Tibial nerve (tissue), 4 donors: ENCODE measurements around the gene CRNKL1. TPM values are rescaled to one million over a fixed set of nuclear protein-coding genes. Genes with fewer than 3 reads are reported as not detected.

ENCODE experiments used
- DNase-seq, 2 donors: peaks; one replicate each; pipeline ENCODE4 v3.0.0-alpha.2; 2019; ENCODE audit warnings: low spot score in 2 of 2
- H3K27ac ChIP-seq, 4 donors: fragments of 200-600 bp; sonication (generic) in 3 of 4; one replicate each; pipeline ENCODE4 v1.5.1; 2017 to 2019; ENCODE audit warnings: mild to moderate bottlenecking in 1 of 4
- H3K27me3 ChIP-seq, 2 donors: fragments of 200-600 bp; sonication (generic) in 1 of 2; one replicate each; pipeline versions ENCODE4 v1.5.1 to v1.6.0; 2017 to 2019
- H3K36me3 ChIP-seq, 3 donors: fragments of 200-600 bp; sonication (generic); one replicate each; pipeline ENCODE4 v1.5.1; 2018 to 2019
- H3K4me1 ChIP-seq, 4 donors: fragments of 200-600 bp; sonication (generic) in 3 of 4; one replicate each; pipeline ENCODE4 v1.5.1; 2017 to 2019
- H3K4me3 ChIP-seq, 4 donors: fragments of 200-600 bp; sonication (generic) in 3 of 4; one replicate each; pipeline ENCODE4 v1.5.1; 2017 to 2019; ENCODE audit warnings: mild to moderate bottlenecking in 1 of 4, moderate library complexity in 1 of 4
- H3K9me3 ChIP-seq, 4 donors: fragments of 200-600 bp; sonication (generic) in 3 of 4; one replicate each; pipeline ENCODE4 v1.5.1; 2017 to 2019
- CTCF ChIP-seq, 5 experiments: fragments of 200-600 bp in 3 of 5; fragments of 450-650 bp in 2 of 5; sonication (generic) in 3 of 5; IDR thresholded peaks; one replicate each; pipeline ENCODE4 v1.5.1; 2016 to 2019; ENCODE audit warnings: antibody characterized with exemption in 5 of 5, mild to moderate bottlenecking in 3 of 5, moderate library complexity in 2 of 5
- EP300 ChIP-seq, 2 donors: sonication (generic); formaldehyde crosslinking; IDR thresholded peaks; one replicate each; pipeline ENCODE4 v1.6.1; 2017; ENCODE audit warnings: antibody characterized with exemption in 2 of 2, mild to moderate bottlenecking in 1 of 2
- POLR2A ChIP-seq, 2 donors: fragments of 450-650 bp; IDR thresholded peaks; one replicate each; pipeline ENCODE4 v1.6.1; 2017; ENCODE audit warnings: antibody characterized with exemption in 2 of 2, mild to moderate bottlenecking in 2 of 2, moderate library complexity in 2 of 2
- WGBS, 2 donors: methylation state at CpG; one replicate each; pipeline ENCODE4 v1.1.5; 2018; 5-methylcytosine and 5-hydroxymethylcytosine counted together
- total RNA-seq, 4 donors: library from RNA; depleted of rRNA; stranded (reverse); fragments of >200 nt; gene quantifications; one replicate each; pipeline ENCODE4 v1.1.0, GENCODE V29; 2016

The CRNKL1 gene
- total RNA-seq, 4 donors from 2014 or later: 25.5 to 37.9 (median 28.8) TPM

- 44 to 50% methylated on average over 14 of the region's 14 CpGs for WGBS, 2 donors
- H3K27me3 ChIP-seq: no peaks in the 10 kb centered on the region
- TF ChIP-seq CTCF (IDR thresholded peaks at IDR 0.05): no peak
- no peak for TF ChIP-seq EP300 (IDR thresholded peaks at IDR 0.05)
- no peak for TF ChIP-seq POLR2A (IDR thresholded peaks at IDR 0.05)
- H3K4me1 ChIP-seq: peaks cover 5 to 91% (median 26%) of the 10 kb centered on the region in 4 donors
- H3K4me3 ChIP-seq: no peak overlapping the region
- peak overlapping the region; percentile 2 to 85 (median 46) for H3K27ac ChIP-seq
- H3K36me3 ChIP-seq: peaks cover 0 to 44% (median 0%) of the 10 kb centered on the region in 3 donors
- no peak for DNase-seq
- no peaks in the 10 kb centered on the region for H3K9me3 ChIP-seq
These were observed 59.0 kb downstream of the CRNKL1 start for GRCh38 chr20:19992996-19993908.

GRCh38 chr20:19991854-19992253, 60.4 kb downstream of the CRNKL1 start:
- H3K4me1 ChIP-seq: peaks cover 5 to 97% (median 30%) of the 10 kb centered on the region in 4 donors
- WGBS, 2 donors: 77 to 82% methylated on average over 2 of the region's 2 CpGs
- TF ChIP-seq POLR2A (IDR thresholded peaks at IDR 0.05): no peak
- no peak for TF ChIP-seq CTCF (IDR thresholded peaks at IDR 0.05)
- no peak for TF ChIP-seq EP300 (IDR thresholded peaks at IDR 0.05)

GRCh38 chr20:19991308-19991707, 61.0 kb downstream of the CRNKL1 start:
- Histone ChIP-seq H3K9me3 (no peaks in the 10 kb centered on the region), H3K36me3 (peaks cover 0 to 24% (median 0%) of the 10 kb centered on the region in 3 donors), H3K4me1 (peaks cover 5 to 97% (median 33%) of the 10 kb centered on the region in 4 donors), H3K4me3 (no peak overlapping the region), H3K27ac (no peak overlapping the region), H3K27me3 (no peaks in the 10 kb centered on the region)
- WGBS, 2 donors: 24 to 32% methylated on average over 1 of the region's 1 CpG
- no peak for TF ChIP-seq EP300 (IDR thresholded peaks at IDR 0.05)
- TF ChIP-seq CTCF (IDR thresholded peaks at IDR 0.05): no peak
- no peak for TF ChIP-seq POLR2A (IDR thresholded peaks at IDR 0.05)
- DNase-seq: no peak

More at GRCh38 chr20:19991854-19992253, 60.4 kb downstream of the CRNKL1 start:
- H3K36me3 ChIP-seq: peaks cover 0 to 30% (median 0%) of the 10 kb centered on the region in 3 donors
- H3K9me3 ChIP-seq: no peaks in the 10 kb centered on the region
- no peaks in the 10 kb centered on the region for H3K27me3 ChIP-seq
- DNase-seq: no peak
- H3K27ac ChIP-seq: no peak overlapping the region
- no peak overlapping the region for H3K4me3 ChIP-seq

GRCh38 chr20:19990850-19991249, 61.4 kb downstream of the CRNKL1 start:
- H3K4me1 ChIP-seq: peaks cover 5 to 99% (median 36%) of the 10 kb centered on the region in 4 donors
- TF ChIP-seq POLR2A (IDR thresholded peaks at IDR 0.05) (no peak), EP300 (IDR thresholded peaks at IDR 0.05) (no peak), CTCF (IDR thresholded peaks at IDR 0.05) (no peak)
- H3K9me3 ChIP-seq: no peaks in the 10 kb centered on the region
- DNase-seq: no peak
- WGBS, 2 donors: 71 to 73% methylated on average over 5 of the region's 5 CpGs
- no peak overlapping the region for H3K27ac ChIP-seq
- no peaks in the 10 kb centered on the region for H3K27me3 ChIP-seq
- H3K4me3 ChIP-seq: no peak overlapping the region
- peaks cover 0 to 20% (median 0%) of the 10 kb centered on the region in 3 donors for H3K36me3 ChIP-seq

- H3K27ac ChIP-seq: peak overlapping the region in 3 of 4 donors; percentile 50 to 59 (median 55)
- no peaks in the 10 kb centered on the region for H3K27me3 ChIP-seq
- H3K4me3 ChIP-seq: no peak overlapping the region
- no peak for TF ChIP-seq POLR2A (IDR thresholded peaks at IDR 0.05)
- no peak for TF ChIP-seq EP300 (IDR thresholded peaks at IDR 0.05)
- no peak for TF ChIP-seq CTCF (IDR thresholded peaks at IDR 0.05)
- peaks cover 0 to 16% (median 0%) of the 10 kb centered on the region in 3 donors for H3K36me3 ChIP-seq
- H3K9me3 ChIP-seq: no peaks in the 10 kb centered on the region
- peaks cover 0 to 99% (median 24%) of the 10 kb centered on the region in 4 donors for H3K4me1 ChIP-seq
- 46 to 50% methylated on average over 4 of the region's 4 CpGs for WGBS, 2 donors
- DNase-seq: no peak
These were observed 65.2 kb downstream of the CRNKL1 start for GRCh38 chr20:19987046-19987445.
